ENCODE results near the gene SPHK2.

Gene SPHK2

DNA sequence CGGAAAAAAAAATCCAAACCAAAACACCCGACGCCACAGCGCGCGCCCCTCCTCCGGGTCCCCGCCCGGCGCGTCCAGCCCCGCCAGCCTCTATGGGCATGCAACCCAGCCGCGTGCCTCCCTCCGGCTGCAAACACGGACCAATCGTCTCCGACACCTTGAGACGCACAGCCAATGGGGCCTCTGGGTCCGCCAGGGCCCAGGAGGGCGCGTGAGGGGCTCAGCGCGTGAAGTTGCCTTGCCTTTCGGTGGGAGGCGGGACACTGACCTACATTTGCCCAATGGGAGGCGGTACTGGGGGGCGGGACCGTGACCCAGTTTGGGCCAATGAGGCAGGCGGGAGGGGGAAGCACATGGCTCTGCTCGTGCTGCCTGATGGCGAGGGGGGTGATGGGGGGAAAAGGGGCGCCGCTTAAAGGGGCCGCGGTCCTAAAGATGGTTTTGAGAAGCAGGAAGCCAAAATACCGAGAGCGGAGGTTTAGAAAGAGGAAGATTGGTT is 18.2 kb downstream of the SPHK2 start:
- Histone ChIP-seq H3K27me3 (replicated peaks; ENCODE audit: control insufficient read depth, insufficient read depth, low read length, poor library complexity, severe bottlenecking) (no peaks in the 10 kb centered on the region), H3K4me1 (ENCODE audit: control insufficient read depth, insufficient read depth, low read length, poor library complexity, severe bottlenecking) (peaks cover 22% of the 10 kb centered on the region), H3K9me3 (ENCODE audit: control insufficient read depth, low read length) (no peaks in the 10 kb centered on the region), H3K4me3 (ENCODE audit: insufficient read depth, low read depth, low read length, poor library complexity, severe bottlenecking) (peak overlapping the region; percentile 95), H3K27ac (ENCODE audit: insufficient read depth, low read length, poor library complexity, severe bottlenecking) (peak overlapping the region; percentile 88), H3K36me3 (ENCODE audit: control insufficient read depth, insufficient read depth, low read length) (peaks cover 11% of the 10 kb centered on the region)
- peak; percentile 100 for DNase-seq

DNA sequence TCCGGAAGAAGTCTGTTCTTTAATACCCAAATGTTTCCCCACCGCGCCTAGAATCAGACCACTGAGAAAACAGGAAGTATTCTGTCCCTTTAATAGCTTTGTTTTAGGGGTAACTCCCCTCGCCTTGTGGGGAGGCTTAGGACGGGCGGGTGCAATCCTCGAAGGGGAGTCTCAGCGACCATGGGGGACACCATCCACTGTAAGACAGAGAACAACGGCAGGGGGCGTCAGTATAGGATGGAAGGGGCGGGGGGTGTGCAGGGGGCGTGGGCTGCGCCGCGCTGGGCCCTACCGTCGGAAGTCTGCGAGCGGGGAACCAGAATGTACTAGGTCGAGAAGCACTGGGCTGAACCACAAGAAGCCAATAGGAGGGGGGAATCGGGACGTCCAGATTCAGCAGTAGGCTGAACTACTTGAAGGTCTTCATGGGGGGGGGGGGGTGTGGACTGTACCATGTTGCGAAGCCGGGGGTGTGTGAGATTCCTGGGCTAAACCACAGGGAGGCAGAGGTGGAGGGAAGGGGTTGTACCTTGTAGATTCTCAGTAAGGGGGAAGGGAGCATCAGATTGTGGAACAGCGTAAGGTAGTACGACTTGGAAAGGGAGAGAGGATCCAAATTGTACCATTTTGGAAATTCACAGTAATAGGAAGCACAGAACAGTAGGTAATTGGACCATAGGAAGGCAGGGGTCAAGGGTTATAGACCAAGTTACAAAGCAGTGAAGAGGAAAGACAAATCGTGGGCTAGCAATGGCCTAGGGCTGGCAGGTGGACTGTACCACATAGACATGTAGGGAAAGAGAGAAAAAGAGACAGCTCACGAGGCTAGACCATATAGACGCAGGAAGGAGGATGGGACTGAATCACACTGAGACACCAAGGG is 18.9 kb downstream of the SPHK2 start:
- no peaks in the 10 kb centered on the region for H3K9me3 ChIP-seq (ENCODE audit: control insufficient read depth, low read length)
- H3K27ac ChIP-seq (ENCODE audit: insufficient read depth, low read length, poor library complexity, severe bottlenecking): peak overlapping the region; percentile 88
- peak overlapping the region; percentile 28 for H3K4me3 ChIP-seq (ENCODE audit: insufficient read depth, low read depth, low read length, poor library complexity, severe bottlenecking)
- no peaks in the 10 kb centered on the region for H3K27me3 ChIP-seq (replicated peaks; ENCODE audit: control insufficient read depth, insufficient read depth, low read length, poor library complexity, severe bottlenecking)
- H3K4me1 ChIP-seq (ENCODE audit: control insufficient read depth, insufficient read depth, low read length, poor library complexity, severe bottlenecking): peaks cover 21% of the 10 kb centered on the region
- peak; percentile 78 to 85 (median 80) for DNase-seq
- H3K36me3 ChIP-seq (ENCODE audit: control insufficient read depth, insufficient read depth, low read length): peaks cover 4% of the 10 kb centered on the region

GRCh38 chr19:48638831-48639381 is 19.6 kb downstream of the SPHK2 start:
- no peak for DNase-seq
- H3K27me3 ChIP-seq (replicated peaks; ENCODE audit: control insufficient read depth, insufficient read depth, low read length, poor library complexity, severe bottlenecking): no peaks in the 10 kb centered on the region
- peak overlapping the region; percentile 88 for H3K27ac ChIP-seq (ENCODE audit: insufficient read depth, low read length, poor library complexity, severe bottlenecking)
- no peak overlapping the region for H3K4me3 ChIP-seq (ENCODE audit: insufficient read depth, low read depth, low read length, poor library complexity, severe bottlenecking)
- H3K4me1 ChIP-seq (ENCODE audit: control insufficient read depth, insufficient read depth, low read length, poor library complexity, severe bottlenecking): peaks cover 13% of the 10 kb centered on the region
- H3K9me3 ChIP-seq (ENCODE audit: control insufficient read depth, low read length): no peaks in the 10 kb centered on the region
- no peaks in the 10 kb centered on the region for H3K36me3 ChIP-seq (ENCODE audit: control insufficient read depth, insufficient read depth, low read length)

GRCh38 chr19:48639483-48640375 is 20.4 kb downstream of the SPHK2 start:
- H3K36me3 ChIP-seq (ENCODE audit: control insufficient read depth, insufficient read depth, low read length): no peaks in the 10 kb centered on the region
- H3K9me3 ChIP-seq (ENCODE audit: control insufficient read depth, low read length): no peaks in the 10 kb centered on the region
- H3K4me1 ChIP-seq (ENCODE audit: control insufficient read depth, insufficient read depth, low read length, poor library complexity, severe bottlenecking): peaks cover 11% of the 10 kb centered on the region
- no peak overlapping the region for H3K27ac ChIP-seq (ENCODE audit: insufficient read depth, low read length, poor library complexity, severe bottlenecking)
- DNase-seq: peak in 1 of 3 donors; percentile 38
- H3K27me3 ChIP-seq (replicated peaks; ENCODE audit: control insufficient read depth, insufficient read depth, low read length, poor library complexity, severe bottlenecking): no peaks in the 10 kb centered on the region
- H3K4me3 ChIP-seq (ENCODE audit: insufficient read depth, low read depth, low read length, poor library complexity, severe bottlenecking): no peak overlapping the region

- Histone ChIP-seq H3K4me1 (ENCODE audit: control insufficient read depth, insufficient read depth, low read length, poor library complexity, severe bottlenecking) (peaks cover 21% of the 10 kb centered on the region), H3K9me3 (ENCODE audit: control insufficient read depth, low read length) (no peaks in the 10 kb centered on the region), H3K27me3 (replicated peaks; ENCODE audit: control insufficient read depth, insufficient read depth, low read length, poor library complexity, severe bottlenecking) (no peaks in the 10 kb centered on the region), H3K27ac (ENCODE audit: insufficient read depth, low read length, poor library complexity, severe bottlenecking) (no peak overlapping the region), H3K36me3 (ENCODE audit: control insufficient read depth, insufficient read depth, low read length) (no peaks in the 10 kb centered on the region), H3K4me3 (ENCODE audit: insufficient read depth, low read depth, low read length, poor library complexity, severe bottlenecking) (no peak overlapping the region)
- DNase-seq: no peak
Observed at GRCh38 chr19:48641850-48642249, 22.5 kb downstream of the SPHK2 start.

GRCh38 chr19:48642862-48643261 is 23.6 kb downstream of the SPHK2 start:
- no peaks in the 10 kb centered on the region for H3K9me3 ChIP-seq (ENCODE audit: control insufficient read depth, low read length)
- H3K4me3 ChIP-seq (ENCODE audit: insufficient read depth, low read depth, low read length, poor library complexity, severe bottlenecking): no peak overlapping the region
- no peak overlapping the region for H3K27ac ChIP-seq (ENCODE audit: insufficient read depth, low read length, poor library complexity, severe bottlenecking)
- no peaks in the 10 kb centered on the region for H3K36me3 ChIP-seq (ENCODE audit: control insufficient read depth, insufficient read depth, low read length)
- H3K4me1 ChIP-seq (ENCODE audit: control insufficient read depth, insufficient read depth, low read length, poor library complexity, severe bottlenecking): peaks cover 26% of the 10 kb centered on the region
- DNase-seq: no peak
- H3K27me3 ChIP-seq (replicated peaks; ENCODE audit: control insufficient read depth, insufficient read depth, low read length, poor library complexity, severe bottlenecking): no peaks in the 10 kb centered on the region

GRCh38 chr19:48644355-48644754 is 25.0 kb downstream of the SPHK2 start:
- no peak for DNase-seq
- Histone ChIP-seq H3K9me3 (ENCODE audit: control insufficient read depth, low read length) (no peaks in the 10 kb centered on the region), H3K27me3 (replicated peaks; ENCODE audit: control insufficient read depth, insufficient read depth, low read length, poor library complexity, severe bottlenecking) (no peaks in the 10 kb centered on the region), H3K36me3 (ENCODE audit: control insufficient read depth, insufficient read depth, low read length) (no peaks in the 10 kb centered on the region), H3K27ac (ENCODE audit: insufficient read depth, low read length, poor library complexity, severe bottlenecking) (no peak overlapping the region), H3K4me1 (ENCODE audit: control insufficient read depth, insufficient read depth, low read length, poor library complexity, severe bottlenecking) (peaks cover 26% of the 10 kb centered on the region), H3K4me3 (ENCODE audit: insufficient read depth, low read depth, low read length, poor library complexity, severe bottlenecking) (no peak overlapping the region)

GRCh38 chr19:48644839-48645619 is 25.7 kb downstream of the SPHK2 start:
- H3K4me3 ChIP-seq (ENCODE audit: insufficient read depth, low read depth, low read length, poor library complexity, severe bottlenecking): peak overlapping the region; percentile 59
- DNase-seq: peak; percentile 50 to 68 (median 58)
- H3K27ac ChIP-seq (ENCODE audit: insufficient read depth, low read length, poor library complexity, severe bottlenecking): peak overlapping the region; percentile 85
- H3K27me3 ChIP-seq (replicated peaks; ENCODE audit: control insufficient read depth, insufficient read depth, low read length, poor library complexity, severe bottlenecking): no peaks in the 10 kb centered on the region
- H3K9me3 ChIP-seq (ENCODE audit: control insufficient read depth, low read length): no peaks in the 10 kb centered on the region
- H3K36me3 ChIP-seq (ENCODE audit: control insufficient read depth, insufficient read depth, low read length): no peaks in the 10 kb centered on the region
- H3K4me1 ChIP-seq (ENCODE audit: control insufficient read depth, insufficient read depth, low read length, poor library complexity, severe bottlenecking): peaks cover 26% of the 10 kb centered on the region

- Histone ChIP-seq H3K36me3 (ENCODE audit: control insufficient read depth, insufficient read depth, low read length) (no peaks in the 10 kb centered on the region), H3K27ac (ENCODE audit: insufficient read depth, low read length, poor library complexity, severe bottlenecking) (peak overlapping the region; percentile 85), H3K4me1 (ENCODE audit: control insufficient read depth, insufficient read depth, low read length, poor library complexity, severe bottlenecking) (peaks cover 26% of the 10 kb centered on the region), H3K4me3 (ENCODE audit: insufficient read depth, low read depth, low read length, poor library complexity, severe bottlenecking) (peak overlapping the region; percentile 59), H3K27me3 (replicated peaks; ENCODE audit: control insufficient read depth, insufficient read depth, low read length, poor library complexity, severe bottlenecking) (no peaks in the 10 kb centered on the region), H3K9me3 (ENCODE audit: control insufficient read depth, low read length) (no peaks in the 10 kb centered on the region)
- DNase-seq: no peak
Observed at GRCh38 chr19:48645620-48646000, 26.3 kb downstream of the SPHK2 start.
